NCI-H510A treated with DMSO at 0.1 percent for 48 hours (cell line): ENCODE results near the gene CCDC92.

Experiments
- DNase-seq: peaks from one replicate; lab custom pipeline; 2025; lab: John Stamatoyannopoulos, UW

The CCDC92 gene

DNA sequence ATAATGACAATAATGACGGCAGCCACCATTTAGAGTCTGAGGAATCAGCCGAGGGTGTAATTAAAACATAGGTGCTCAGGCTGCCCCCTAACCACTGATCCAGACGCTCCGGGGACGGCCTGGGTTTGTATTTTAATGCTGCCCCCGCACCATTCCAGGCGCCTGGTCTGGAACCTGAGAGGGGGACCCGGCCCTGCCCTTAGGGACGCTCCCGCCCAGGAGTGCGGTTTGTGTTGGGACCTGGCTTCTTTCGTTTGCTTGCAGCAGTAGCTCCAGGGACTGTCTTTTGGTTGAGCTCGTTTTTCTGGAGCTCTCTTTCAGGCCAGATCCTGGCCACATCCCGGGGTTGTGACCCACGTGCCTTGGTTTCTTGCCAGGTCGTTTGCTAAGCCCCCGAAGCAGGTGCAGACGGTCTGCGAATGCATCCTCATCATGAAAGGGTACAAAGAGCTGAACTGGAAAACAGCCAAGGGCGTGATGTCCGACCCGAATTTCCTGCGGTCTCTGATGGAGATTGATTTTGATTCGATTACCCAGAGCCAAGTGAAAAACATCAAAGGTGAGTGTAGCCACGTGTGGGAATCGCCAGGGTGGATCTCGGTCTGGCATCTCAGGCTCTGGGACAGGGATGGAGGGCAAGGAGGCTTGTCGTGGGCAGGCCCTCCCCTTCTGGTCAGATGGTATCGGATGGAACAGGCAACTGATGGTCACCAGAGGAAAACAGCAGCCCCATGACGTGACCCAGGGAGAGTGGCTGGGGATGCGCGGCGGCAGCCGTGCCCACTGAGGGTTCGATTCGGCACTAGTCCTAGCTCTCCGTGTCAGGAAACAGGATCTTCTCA is 63.5 kb downstream of the CCDC92 start:
- no peak for DNase-seq

DNA sequence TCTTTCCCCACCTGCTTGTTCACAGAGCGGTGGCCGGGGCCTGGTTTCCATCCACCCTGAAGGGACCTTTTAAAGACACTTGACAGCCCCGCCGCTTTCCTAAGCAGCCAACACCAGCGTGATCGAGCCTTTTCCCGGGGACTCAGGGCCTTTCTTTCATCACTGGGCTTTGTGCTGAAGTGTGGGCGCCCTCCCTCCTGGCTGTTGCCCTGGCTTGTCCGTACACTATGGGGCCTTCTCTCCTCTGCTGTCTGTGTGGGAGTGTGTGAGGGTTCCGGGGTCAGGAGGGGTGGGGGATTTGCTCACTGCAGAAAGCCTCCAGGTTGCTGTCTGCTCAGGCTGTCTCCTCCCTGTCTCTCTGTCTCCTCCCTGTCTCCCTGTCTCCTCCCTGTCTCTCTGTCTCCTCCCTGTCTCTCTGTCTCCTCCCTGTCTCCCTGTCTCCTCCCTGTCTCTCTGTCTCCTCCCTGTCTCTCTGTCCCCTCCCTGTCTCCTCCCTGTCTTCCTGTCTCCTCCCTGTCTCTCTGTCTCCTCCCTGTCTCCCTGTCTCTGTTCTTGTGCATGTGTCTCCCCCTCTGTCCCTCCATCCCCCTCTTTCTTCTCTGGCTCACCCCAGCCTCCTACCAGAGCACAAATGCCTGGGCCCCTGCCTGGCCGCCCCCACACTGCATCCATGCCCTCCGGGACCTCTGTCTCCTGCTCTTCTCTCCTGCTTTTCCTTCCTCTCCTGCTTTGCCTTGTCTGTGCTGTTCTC is 64.7 kb downstream of the CCDC92 start:
- DNase-seq, result no peak

- no peak for DNase-seq
Measured at GRCh38 chr12:123906711-123907420, 65.8 kb downstream of the CCDC92 start.

- DNase-seq, result peak; percentile 65
Measured at GRCh38 chr12:123905319-123905925, 67.2 kb downstream of the CCDC92 start.

- DNase-seq, result no peak
Measured at GRCh38 chr12:123903301-123904065, 69.1 kb downstream of the CCDC92 start.

DNA sequence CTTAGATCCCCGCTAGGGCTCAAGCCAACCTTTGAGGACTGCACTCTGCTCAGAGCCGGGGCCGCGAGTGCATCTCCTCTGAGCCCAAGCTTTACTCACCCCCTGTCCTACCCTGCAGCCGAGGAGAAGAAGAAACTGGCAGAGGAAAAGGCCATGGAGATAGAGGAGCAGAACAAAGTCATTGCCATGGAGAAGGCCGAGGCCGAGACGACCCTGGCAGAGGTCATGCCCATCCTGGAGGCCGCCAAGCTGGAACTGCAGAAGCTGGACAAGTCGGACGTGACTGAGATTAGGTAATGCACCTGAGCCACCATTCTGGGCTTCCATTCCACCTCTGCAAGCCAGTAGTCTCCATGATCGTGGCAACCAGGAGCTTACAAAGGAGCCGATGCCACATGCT is 69.8 kb downstream of the CCDC92 start:
- no peak for DNase-seq

- DNase-seq, result peak; percentile 66
Measured at GRCh38 chr12:123900871-123901376, 71.7 kb downstream of the CCDC92 start.

DNA sequence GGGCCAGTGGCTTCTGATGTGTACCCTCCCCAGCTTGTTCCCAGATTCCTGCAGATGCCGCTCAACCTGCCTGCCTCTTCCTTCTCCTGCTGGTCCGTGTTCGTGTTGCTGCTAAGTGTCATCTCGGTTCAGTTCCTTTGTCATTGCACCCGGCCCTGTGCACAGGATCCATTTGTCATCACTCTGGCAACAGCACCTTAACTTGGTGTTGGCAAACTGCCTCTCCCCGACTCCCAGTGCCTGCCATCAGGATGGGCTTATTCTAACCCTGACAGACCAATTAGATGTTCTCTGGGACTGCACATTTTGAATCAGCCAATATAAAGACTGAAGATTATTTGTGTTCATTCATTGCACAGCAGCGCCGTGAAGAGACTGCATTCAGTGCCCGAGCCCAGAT is 73.3 kb downstream of the CCDC92 start:
- no peak for DNase-seq

DNA sequence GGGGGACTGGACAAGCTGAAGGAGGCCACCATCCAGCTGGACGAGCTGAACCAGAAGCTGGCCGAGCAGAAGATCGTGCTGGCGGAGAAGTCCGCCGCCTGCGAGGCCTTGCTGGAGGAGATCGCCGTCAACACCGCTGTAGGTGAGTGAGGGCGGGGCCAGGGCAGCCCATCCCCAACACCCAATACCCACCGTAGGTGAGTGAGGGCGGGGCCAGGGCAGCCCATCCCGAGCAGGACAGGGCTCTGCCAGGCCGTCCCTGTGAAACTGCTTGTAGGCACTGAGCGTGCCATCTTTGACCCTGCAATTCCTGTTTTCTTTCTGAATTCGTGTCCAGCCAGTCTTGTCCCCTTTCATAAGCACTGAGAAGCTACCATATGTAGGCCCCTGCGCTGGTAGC is 74.0 kb downstream of the CCDC92 start:
- no peak for DNase-seq

DNA sequence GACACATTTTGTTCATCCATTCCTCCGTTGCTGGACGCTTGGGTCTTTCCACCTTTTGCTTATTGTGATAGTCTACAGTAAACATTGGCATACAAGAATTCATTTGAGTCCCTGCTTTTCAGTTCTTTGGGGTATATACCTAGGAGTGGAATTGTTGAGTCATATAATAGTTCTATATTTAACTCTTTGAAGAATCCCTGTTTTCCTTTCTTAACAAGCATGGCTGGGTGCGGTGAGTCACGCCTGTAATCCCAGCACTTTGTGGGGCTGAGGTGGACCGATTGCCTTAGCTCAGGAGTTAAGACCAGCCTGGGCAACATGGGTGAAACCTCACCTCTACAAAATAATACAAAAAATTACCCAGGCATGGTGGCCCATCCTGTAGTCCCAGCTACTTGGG is 75.4 kb downstream of the CCDC92 start:
- no peak for DNase-seq

- DNase-seq, result no peak
Measured at GRCh38 chr12:123896767-123897166, 75.9 kb downstream of the CCDC92 start.

- DNase-seq, result no peak
Measured at GRCh38 chr12:123895451-123895850, 77.2 kb downstream of the CCDC92 start.

GRCh38 chr12:123894823-123895345 is 77.7 kb downstream of the CCDC92 start:
- no peak for DNase-seq

GRCh38 chr12:123893276-123893675 is 79.4 kb downstream of the CCDC92 start:
- DNase-seq, result no peak

DNA sequence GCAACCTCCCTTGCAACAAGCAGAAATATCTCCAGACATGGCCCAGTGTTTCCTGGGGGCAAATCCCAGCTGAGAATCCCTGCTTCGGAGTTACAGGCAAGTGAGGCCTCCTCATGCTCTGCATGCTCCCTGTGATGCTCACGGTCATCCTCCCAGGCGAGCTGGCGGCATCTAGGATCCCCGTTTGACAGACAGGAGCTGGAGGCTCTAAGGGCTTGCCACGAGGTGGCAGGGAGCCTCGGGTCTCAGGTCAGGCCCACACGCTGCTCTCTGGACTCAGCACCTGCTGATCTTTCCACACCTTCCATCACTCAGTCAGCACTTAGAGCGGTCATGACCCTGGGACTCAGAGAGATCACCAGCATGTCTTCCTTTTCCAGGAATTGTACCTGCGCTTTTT is 79.8 kb downstream of the CCDC92 start:
- DNase-seq, result no peak

GRCh38 chr12:123892180-123892559 is 80.5 kb downstream of the CCDC92 start:
- no peak for DNase-seq

GRCh38 chr12:123891516-123892179 is 81.0 kb downstream of the CCDC92 start:
- no peak for DNase-seq

DNA sequence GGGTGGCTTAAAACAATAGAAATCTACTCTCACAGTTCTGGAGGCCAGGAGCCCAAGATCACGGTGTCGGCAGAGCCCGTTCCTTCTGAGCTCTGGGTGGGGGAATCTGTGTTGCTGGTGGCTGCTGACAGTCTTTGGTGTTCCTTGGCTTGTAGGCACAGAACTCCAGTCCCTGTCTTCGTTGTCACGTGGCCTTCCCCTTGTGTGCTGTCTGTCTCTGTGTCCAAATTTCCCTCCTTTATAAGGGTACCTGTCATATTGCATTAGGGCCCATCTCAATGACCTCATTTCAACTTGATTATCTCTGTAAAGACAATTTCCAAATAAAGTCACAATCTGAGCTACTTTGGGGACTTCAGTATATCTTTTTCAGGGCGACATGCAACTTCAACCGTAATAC is 81.6 kb downstream of the CCDC92 start:
- no peak for DNase-seq

- no peak for DNase-seq
Measured at GRCh38 chr12:123890536-123890902, 82.1 kb downstream of the CCDC92 start.

DNA sequence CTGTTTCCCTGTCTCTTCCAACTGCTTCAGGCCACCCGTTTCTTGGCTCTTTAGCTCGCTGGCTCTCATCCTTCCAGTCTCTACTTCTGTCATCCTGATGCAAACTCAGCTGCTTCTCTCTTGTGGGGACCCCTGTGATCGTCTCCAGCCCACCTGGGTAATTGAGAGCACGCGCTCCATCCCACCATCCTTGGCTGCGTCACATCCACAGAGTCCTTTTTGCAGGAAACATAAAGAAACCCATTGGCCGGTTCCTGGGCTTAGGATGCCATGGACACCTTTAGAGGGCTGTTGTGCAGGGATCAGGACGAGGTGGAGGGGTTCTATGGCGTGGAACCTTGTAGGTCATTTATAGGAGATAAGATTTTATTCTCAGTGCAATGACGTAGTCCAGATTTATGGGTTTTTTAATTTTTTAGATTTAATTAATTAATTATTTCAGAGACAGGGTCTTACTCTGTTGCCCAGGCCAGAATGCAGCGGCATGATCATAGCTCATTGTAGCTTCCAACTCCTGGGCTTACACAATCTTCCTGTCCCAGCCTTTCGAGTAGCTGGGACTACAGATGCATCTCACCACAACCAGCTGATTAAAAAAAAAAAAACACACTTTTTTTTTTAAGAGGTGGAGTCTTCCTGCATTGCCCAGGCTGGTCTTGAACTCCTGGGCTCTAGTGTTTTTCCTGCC is 82.6 kb downstream of the CCDC92 start:
- DNase-seq, result no peak
